NT2/D1 (cell line): ENCODE results near the gene CIBAR2.

Experiments
- SUZ12 ChIP-seq: IDR thresholded peaks from 2 replicates; pipeline ENCODE4 v1.6.1; 2011; ENCODE audit not compliant: insufficient read length, insufficient read depth; ENCODE audit errors: extremely low read depth
- YY1 ChIP-seq: IDR thresholded peaks from 2 replicates; pipeline ENCODE4 v1.6.1; 2011; ENCODE audit not compliant: insufficient read length, insufficient read depth
- ZNF274 ChIP-seq: IDR thresholded peaks from 2 replicates; pipeline ENCODE4 v1.6.1; 2011; ENCODE audit warnings: mild to moderate bottlenecking, low read depth, low read length

GRCh38 chr16:85088570-85089199 lies 23.6 kb downstream of the CIBAR2 start:
- no peak for TF ChIP-seq ZNF274
- no peak for TF ChIP-seq SUZ12
- no peak for TF ChIP-seq YY1
